ENCODE data around the gene ADARB2.

- TF ChIP-seq EZH2 (IDR thresholded peaks at IDR 0.05; ENCODE audit: insufficient read depth, poor library complexity, severe bottlenecking) = no peak
- no peak for TF ChIP-seq EZH2phosphoT487 (IDR thresholded peaks at IDR 0.05; ENCODE audit: insufficient read depth, low read depth)
These were observed 520.6 kb downstream of the ADARB2 start for GRCh38 chr10:1216574-1217236.
